H7 (cell line): Measurements from ENCODE around the gene CRYGS. TPM values are rescaled to one million over a fixed set of nuclear protein-coding genes. Genes with fewer than 3 reads are reported as not detected.
"Not testable (repeated sequence)": the region's sequence is repeated elsewhere in the genome, so short reads cannot be mapped to it uniquely, and the experiment has no call there.

Experiments
- DNase-seq: peaks from one replicate; pipeline ENCODE4 v3.0.0; 2012
- H3K27me3 ChIP-seq: 2 replicates; pipeline ENCODE4 v1.6.0; 2011; ENCODE audit warnings: mild to moderate bottlenecking, low read length; ENCODE audit not compliant: control insufficient read depth, insufficient read depth
- H3K36me3 ChIP-seq: replicated peaks from 2 replicates; pipeline ENCODE4 v1.5.1; 2011; ENCODE audit warnings: low read length; ENCODE audit not compliant: control insufficient read depth, insufficient read depth
- H3K4me3 ChIP-seq: 2 replicates; pipeline ENCODE4 v1.5.1; 2011; ENCODE audit warnings: low read depth, mild to moderate bottlenecking, control low read depth, low read length, moderate library complexity; ENCODE audit not compliant: insufficient read depth
- total RNA-seq: library from RNA; depleted of rRNA; stranded (reverse); fragments of >200 nt; shearing (Covaris generic); gene quantifications from 2 replicates; pipeline ENCODE4 v1.2.3, GENCODE V29; 2014

CRYGS gene
- total RNA-seq, 1 experiment from 2014 or later: 1.8 TPM

DNA sequence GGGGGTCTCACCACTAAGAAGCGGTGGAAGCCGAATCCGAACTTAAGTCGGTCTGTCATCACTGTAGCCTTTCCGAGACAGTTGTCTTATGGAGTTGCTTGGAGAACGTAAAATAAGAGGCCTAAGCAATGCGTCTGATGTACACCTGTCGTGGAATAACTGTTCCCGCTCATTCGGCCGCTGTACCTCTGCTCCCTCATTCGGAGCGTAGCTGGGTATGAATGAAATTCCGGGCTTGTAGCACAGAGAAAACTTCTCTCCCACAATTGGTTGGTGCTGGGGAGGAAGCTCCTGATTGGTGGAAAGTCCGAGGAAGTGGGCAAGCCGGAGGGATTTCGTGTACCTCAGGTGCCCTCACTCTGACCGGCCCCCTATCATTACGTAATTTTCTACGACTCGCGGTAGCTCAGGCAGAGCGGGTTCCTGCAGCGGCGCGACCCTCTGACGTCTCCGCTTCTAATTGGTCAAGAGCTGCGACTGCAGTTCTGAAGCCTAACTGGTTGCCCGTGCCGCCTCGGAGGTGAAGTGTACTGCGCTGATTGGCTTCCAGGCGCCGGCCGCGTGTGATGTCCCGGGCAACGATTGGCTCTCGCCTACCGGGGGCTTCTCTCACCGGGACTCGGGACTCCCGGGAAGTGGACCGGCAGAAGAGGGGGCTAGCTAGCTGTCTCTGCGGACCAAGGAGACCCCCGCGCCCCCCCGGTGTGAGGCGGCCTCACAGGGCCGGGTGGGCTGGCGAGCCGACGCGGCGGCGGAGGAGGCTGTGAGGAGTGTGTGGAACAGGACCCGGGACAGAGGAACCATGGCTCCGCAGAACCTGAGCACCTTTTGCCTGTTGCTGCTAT lies 26.1 kb upstream of the CRYGS start, which contains the start of gene DNAJB11:
TSS of gene DNAJB11 (plus strand) at position 625 of the 845 bp plus-strand sequence. CDS start at position 803, 178 bp downstream.
- no peaks in the 10 kb centered on the region for H3K27me3 ChIP-seq
- peak within 1 kb of the TSS; percentile 90 for H3K4me3 ChIP-seq
- peaks cover under 1% of the 10 kb centered on the region for H3K36me3 ChIP-seq
- peak; percentile 96 for DNase-seq

DNA sequence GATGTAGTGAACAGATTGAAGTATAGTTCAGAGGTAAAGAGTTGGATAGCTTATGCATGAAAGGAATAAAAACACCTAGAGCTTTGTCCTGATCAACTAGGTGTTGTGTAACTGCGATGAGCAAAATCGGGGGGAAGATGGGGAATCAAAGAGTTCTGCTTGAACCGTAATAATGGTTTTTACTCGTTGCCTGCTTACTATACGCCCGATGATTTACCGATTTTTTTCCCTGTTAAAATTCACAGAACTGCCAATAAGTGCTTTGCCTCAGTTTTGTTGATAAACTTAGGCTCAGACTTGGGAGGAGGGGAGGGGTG lies 25.6 kb upstream of the CRYGS start:
- H3K27me3 ChIP-seq: no peaks in the 10 kb centered on the region
- H3K4me3 ChIP-seq: peak overlapping the region; percentile 66
- no peak for DNase-seq
- no peaks in the 10 kb centered on the region; the same call in 1 of the 2 replicates for H3K36me3 ChIP-seq

DNA sequence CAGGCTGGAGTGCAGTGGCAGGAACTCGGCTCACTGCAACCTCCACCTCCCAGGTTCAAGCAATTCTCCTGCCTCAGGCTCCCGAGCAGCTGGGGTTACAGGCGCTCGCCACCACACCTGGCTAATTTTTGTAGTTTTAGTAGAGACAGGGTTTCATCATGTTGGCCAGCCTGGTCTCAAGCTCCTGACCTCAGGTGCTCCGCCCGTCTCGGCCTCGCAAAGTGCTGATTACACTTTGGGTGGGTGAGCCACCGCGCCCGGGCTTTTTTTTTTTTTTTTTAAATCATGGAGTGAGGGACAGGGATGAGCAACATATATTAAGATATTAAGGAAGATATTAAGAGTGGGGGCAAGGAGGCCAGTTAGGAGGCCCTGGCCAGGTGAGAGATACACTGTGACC lies 25.2 kb upstream of the CRYGS start:
- not testable (repeated sequence) for DNase-seq, H3K4me3 ChIP-seq, H3K36me3 ChIP-seq, H3K27me3 ChIP-seq

DNA sequence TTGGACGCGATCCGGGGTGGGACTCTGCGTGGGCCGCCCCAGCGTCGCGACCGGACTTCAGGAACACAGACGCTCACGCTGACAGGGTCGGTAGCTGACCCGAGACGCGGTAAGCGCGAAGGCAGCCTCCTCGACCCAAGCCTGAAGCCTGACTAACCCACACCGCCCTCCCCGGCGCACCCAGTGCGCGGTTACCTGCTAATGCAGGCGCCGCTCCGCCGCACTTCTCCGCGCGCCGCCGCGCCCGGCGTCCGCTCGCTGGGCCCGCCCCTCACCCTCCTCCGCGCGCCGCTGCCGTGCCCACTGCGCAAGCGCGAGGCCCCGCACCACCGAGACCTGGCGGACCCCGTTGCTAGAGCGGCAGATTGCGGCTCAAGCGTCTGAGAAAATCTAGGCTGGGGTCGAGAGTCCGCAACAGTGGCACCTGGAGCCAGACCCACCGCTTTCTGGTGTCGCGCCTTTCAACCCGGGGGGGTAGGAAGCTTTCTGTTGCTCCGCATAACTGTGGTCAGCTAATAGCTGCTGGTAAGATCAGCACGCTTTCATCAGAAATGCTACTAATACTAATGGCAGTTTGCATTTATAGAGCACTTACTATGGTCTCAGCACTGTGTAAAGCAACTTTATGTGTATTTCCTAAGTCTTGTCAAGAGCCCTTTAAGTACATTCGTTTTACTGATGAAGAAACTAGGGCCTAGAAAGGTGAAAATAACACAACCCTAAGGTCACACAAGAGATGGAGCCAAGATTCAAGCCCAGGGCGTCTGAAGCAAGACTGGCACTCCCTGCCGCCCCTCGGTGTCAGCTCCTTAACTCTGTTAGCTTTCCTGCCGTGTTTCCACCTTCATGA lies 23.1 kb upstream of the CRYGS start, which contains the start of gene TBCCD1:
TSS of gene TBCCD1 (minus strand) at position 268 of the 850 bp plus-strand sequence. CDS start 3,010 bp downstream, outside the sequence.
- peak within 1 kb of the TSS; percentile 93 for H3K4me3 ChIP-seq
- H3K36me3 ChIP-seq: no peaks in the 10 kb centered on the region
- DNase-seq: peak; percentile 95
- H3K27me3 ChIP-seq: no peaks in the 10 kb centered on the region

DNA sequence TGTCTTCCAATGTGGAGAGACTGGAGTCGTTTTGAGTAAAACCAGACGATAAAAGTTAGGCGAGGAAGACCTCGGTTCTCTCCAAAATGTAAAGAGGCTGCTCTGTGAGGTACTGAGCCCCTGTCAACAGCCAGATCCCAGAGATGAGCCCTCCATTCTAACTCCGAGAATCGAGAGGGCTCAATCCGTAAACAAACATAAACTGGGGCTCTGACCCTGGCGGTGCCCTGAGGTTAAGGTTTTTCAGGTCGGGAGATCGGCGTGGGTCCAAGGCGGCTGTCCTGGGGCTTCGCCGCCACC lies 22.5 kb upstream of the CRYGS start:
- peak overlapping the region; percentile 93 for H3K4me3 ChIP-seq
- H3K27me3 ChIP-seq: no peaks in the 10 kb centered on the region
- H3K36me3 ChIP-seq: no peaks in the 10 kb centered on the region
- peak; percentile 54 for DNase-seq

- H3K27me3 ChIP-seq: no peaks in the 10 kb centered on the region
- H3K36me3 ChIP-seq: no peaks in the 10 kb centered on the region
- DNase-seq: no peak
- H3K4me3 ChIP-seq: no peak overlapping the region
Measured at GRCh38 chr3:186564586-186564985, 20.4 kb upstream of the CRYGS start.

GRCh38 chr3:186552408-186553031 lies 8.3 kb upstream of the CRYGS start:
- H3K36me3 ChIP-seq: peaks cover 1% of the 10 kb centered on the region; the same call in 1 of the 2 replicates
- H3K27me3 ChIP-seq: no peaks in the 10 kb centered on the region
- no peak overlapping the region for H3K4me3 ChIP-seq
- no peak for DNase-seq

GRCh38 chr3:186551387-186551786 lies 7.2 kb upstream of the CRYGS start:
- H3K27me3 ChIP-seq: no peaks in the 10 kb centered on the region
- no peaks in the 10 kb centered on the region for H3K36me3 ChIP-seq
- H3K4me3 ChIP-seq: no peak overlapping the region
- DNase-seq: no peak

DNA sequence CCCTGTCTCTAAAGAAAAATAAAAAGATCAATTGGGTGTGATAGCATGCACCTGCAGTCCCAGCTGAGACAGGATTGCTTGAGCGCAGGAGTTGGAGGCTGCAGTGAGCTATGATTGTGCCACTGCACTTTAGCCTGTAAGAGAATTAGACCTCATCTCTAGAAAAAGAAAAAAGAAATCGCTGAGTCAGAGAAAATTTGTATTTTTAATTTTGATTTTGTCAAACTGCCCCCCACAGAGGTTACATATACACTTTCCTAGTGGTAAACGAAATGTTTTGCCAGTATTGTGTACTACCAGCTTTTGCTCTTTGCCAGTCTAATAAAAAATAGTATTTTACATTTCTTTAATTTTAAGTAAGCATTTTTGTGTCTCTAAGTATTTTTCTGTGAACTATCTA lies 5.3 kb upstream of the CRYGS start:
- Histone ChIP-seq H3K4me3 (no peak overlapping the region), H3K27me3 (no peaks in the 10 kb centered on the region)

DNA sequence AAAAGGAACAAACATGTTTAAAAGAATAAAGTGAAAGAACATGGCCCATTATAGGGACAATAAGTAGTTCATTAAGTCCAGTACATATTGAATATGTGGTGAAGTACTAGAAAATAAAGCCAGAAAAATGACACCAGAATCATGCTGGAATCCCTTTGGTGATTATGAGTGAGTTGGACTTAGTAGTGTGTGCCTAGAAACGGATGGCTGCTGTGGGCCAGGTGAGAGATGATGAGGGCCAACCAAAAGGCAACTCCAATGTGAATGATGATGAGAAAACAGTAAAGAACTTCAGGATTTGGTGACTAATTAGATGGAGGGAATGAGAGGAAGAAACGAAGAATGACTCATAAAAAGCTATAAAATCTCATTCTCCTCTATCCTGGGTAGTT lies 3.3 kb downstream of the CRYGS start:
- H3K36me3 ChIP-seq: no peaks in the 10 kb centered on the region
- no peak overlapping the region for H3K4me3 ChIP-seq
- no peaks in the 10 kb centered on the region for H3K27me3 ChIP-seq
- DNase-seq: no peak

More for the DNA sequence above, 5.3 kb upstream of the CRYGS start:
- no peak for DNase-seq
- H3K36me3 ChIP-seq: no peaks in the 10 kb centered on the region

DNA sequence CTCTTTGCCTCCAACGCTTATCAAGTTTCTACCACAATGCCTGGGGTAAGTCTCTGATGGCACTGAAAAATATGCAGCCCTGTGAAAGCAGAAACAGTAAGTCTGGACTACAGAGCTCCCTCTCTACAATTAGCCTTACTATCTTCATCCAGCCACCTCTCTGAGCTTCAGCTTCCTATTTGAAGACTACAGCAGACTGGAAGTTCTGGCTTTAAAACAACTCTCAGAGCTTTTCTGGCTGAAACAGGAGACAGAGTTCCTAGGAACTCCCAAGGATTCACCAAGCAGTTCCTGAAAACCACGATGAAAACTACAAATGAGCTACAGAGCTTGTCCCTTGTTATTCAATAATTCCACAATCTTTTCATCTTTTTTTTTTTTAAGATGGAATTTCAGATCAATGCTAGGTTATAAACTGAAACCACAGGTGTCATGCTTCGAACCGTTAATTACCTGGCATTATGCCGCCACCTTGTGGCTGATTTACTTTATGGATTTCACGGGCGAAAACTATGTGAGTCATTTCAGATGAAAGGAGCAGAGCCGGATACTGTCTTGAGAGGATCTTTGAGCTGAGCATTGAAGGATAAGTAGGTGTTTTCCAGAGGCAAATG lies 3.9 kb downstream of the CRYGS start:
- H3K36me3 ChIP-seq: no peaks in the 10 kb centered on the region
- peak; percentile 60 for DNase-seq

DNA sequence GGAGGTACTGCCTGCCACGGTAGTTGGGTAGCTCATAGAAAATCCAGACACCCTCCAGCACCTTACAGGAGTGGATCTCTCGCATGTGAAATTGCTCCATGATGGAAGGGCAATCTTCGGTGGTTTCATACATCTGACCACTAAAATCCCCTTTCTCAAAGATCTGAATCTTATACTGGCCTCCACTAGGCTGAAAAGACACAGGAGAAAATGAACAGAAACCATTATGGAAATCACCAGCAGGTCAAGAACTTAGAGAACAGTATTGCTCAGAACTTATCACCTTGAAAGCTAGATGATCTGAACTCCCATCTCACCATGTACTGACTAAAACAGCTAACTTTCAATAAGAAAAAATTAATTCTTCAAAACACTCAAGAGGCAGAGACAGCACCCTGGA lies 5.4 kb downstream of the CRYGS start:
- Histone ChIP-seq H3K4me3 (no peak overlapping the region), H3K36me3 (no peaks in the 10 kb centered on the region), H3K27me3 (no peaks in the 10 kb centered on the region)
- no peak for DNase-seq

More for the DNA sequence above, 3.9 kb downstream of the CRYGS start:
- H3K4me3 ChIP-seq: no peak overlapping the region
- H3K27me3 ChIP-seq: no peaks in the 10 kb centered on the region

DNA sequence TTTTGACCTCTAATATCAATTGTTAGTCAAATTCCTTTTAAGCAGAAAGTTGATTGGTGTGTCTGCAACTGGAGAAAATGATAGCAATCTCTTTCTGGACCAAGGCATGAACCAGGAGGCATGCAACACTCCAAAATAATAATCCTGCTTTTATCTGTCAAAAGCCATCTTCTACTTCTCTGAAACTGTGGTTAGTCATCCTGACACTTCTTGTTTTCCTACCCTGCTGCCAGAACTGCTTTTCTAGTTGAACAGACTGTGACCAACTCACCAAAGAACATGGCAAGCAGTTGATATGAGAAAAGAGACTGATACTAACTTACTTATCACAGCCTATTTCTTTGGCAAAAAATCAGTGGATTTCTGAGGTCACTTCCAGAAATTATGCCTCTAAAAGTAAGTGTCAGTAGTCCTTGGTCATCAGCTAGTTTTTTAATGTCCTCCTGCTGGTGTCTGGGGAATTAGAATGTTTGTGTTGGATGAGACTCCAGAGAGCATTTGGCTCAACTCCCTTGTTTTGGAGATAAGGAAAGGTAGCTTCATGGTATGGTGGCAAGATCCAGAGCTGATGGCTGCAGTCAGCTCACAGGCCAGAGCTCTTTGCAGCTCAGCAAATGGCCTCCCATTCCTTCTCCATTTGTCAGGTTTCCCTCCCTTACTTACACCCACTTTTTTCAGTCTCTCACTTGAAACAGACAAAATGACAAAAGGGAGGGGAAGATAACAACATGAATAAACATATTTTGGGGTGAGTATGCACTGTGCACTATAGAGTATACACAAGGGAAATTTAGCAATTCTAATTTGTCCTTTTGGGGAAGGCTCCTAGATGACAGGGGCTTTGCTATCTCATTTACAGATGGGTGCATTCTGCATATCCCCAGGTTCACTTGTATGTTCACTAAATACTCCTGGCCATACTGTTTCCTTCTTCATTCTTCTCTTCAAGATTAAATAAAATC lies 7.0 kb downstream of the CRYGS start:
- no peaks in the 10 kb centered on the region for H3K36me3 ChIP-seq
- H3K27me3 ChIP-seq: no peaks in the 10 kb centered on the region
- no peak overlapping the region for H3K4me3 ChIP-seq
- DNase-seq: no peak
